ENCODE results near the gene PDE4D.

PDE4D gene

GRCh38 chr5:59174248-59174844, 719.2 kb downstream of the PDE4D start:
- no peak for DNase-seq (ENCODE audit: low spot score)

DNA sequence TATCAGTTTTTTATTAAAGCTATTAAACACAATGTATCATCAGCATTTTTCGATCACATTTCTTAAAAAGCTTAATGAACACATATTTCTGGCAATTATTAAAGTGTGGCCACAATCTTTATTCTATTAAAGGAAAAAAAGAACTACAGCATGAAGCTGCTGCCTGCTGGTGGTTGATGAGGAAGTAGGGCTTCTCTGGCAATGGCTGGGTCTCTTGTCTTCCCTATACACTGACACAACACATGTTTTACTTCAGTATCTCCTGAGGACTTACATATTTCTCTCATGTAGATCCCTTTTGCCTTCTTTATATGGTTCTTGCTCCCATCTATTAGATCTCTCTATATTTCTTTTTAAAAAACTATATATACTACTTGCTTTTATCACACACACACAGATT, 719.9 kb downstream of the PDE4D start:
- no peak for DNase-seq (ENCODE audit: low spot score)

DNA sequence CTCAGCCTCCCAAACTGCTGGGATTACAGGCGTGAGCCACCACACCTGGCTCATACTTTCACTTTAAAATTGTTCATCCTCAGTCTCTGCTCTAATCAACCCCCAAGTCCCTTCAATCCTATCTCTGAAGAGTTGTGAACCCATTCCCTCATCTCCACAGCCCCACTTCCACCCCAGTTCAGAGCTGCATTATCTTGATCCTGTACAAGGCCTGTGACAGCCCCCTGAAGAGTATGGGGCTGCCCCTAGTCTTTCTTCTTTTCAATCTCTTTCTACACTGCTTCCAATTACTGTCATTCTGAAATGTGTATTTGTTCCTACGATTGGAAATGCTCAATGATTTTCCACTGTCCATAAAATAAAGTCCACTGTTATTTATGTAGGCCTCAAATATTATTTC, 722.4 kb downstream of the PDE4D start:
- DNase-seq (ENCODE audit: low spot score) = no peak

GRCh38 chr5:59169768-59170150, 723.8 kb downstream of the PDE4D start:
- DNase-seq (ENCODE audit: low spot score) = no peak

DNA sequence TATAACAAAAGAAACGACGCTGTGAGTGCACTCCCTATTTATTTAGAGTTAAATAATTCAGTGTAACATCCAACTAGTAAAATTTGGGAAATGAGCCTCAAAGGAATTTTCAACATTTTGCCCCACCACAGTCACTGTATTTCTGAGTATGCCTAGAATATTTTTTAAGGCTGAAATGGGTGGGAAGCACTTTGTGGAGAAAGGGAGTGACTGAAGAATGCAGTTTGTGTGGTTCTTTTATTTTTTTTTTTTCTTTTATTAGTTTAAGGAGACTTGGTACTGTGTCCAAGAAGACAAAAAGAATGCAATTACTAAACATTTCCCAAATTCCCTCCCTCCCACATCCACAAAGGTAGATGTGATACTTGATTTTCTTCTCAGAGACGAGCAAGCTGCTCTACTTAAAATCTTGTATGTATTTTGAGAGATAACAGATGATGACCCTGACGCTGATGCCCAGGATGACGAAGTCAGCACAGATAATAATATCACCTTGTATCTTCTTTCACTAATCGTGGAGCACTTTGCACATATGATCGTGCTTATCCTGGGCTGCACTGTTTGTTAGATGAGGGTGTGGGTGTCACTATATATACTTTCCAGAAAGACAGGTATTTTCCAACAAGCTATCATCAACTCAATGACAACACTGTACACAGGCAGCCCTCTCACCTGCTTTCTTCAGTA, 724.3 kb downstream of the PDE4D start:
- no peak for DNase-seq (ENCODE audit: low spot score)

DNA sequence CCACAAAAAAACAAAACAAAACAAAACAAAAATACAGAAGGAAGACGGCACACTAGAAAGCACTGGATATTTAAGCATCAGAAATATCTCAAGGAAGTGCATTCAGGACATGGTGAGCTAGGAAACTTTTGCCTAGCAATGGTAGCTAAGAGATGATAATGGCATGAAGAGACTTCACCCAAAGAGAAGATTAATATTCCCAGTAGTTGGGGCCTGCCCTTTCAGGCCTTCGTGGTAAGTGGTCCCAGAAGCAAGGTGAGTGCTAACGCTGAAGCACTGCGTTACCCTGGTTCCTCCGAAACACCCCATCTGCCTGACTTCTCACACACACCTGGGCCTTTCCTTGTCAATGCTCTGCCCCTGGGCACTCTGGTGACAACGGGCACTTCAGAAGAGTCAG, 725.5 kb downstream of the PDE4D start:
- DNase-seq (ENCODE audit: low spot score) = no peak

DNA sequence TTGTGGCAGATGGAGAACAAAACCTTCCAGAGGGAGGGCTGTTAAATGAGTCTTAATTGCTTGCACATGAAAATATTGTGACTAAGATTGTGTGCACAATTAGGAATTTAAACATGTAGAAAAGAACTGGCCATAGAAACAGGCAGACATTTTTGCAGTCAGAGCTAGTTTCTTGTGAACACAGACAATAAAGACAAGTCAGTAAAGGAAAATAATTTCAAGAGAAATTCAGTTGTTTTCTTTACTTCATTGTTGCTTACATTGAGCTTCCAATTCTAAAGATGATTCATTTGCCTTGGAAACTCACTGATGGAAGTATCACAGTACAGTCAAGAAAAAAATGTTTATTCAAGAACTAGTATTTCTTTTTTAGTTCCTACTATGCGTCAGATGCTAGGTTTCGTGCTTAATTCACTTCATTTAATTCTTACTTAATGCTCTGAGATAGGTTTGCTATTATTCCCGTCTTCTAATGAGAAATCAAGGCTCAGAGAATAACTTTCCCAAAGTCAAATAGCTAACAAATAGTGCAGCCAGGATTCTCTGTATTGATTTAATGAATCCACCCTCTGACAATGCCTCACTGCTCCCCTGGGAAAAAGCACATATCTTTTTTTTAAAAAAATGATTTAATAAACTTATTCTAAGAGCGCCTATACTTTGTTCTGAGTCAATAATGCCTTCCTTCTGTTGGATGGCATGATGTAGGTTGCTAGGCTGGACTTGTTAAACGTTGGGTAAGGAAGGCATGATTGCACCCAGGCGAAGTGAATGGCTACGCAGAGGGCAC, 729.3 kb downstream of the PDE4D start:
- no peak for DNase-seq (ENCODE audit: low spot score)

DNA sequence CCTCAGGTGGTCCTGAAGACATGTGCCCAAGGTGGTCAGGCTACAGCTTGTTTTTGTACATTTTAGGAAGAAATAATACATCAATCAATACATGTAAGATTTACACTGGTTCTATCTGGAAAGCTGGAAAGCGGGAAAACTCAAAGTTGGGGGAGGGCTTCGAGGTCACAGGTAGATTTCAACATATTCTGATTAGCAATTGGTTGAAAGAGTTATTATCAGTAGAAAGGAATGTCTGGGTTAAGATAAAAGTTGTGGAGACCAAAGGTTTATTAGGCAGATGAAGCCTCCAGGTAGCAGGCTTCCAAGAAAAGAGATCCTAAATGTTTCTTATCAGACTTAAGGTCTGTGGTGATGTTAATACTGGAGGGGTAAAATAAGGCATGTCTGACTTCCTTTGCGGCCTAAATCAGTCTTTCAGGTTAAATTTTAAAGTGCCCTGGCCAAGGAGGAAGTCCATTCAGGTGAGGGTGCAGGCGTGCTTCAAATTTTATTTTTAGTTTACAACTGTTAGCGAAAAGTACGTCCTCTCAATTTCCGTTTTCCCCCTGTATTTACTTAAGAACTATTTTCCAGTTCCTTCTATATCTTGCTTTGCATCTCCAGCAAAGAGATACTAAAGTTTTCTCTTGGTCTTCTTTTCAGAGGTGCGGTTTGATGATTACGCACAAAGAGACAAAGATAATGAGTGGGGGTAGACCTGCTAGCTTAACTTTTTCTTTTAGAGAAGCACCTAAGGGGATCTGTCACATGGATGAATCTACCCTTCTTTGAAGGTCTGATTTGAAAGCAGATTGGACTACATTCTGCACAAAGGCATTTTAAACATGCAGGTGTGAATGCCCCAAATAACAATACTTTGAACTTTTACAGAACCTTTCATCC, 732.1 kb downstream of the PDE4D start:
- no peak for DNase-seq (ENCODE audit: low spot score)

GRCh38 chr5:59158637-59159391, 734.7 kb downstream of the PDE4D start:
- no peak for DNase-seq (ENCODE audit: low spot score)

- no peak for DNase-seq (ENCODE audit: low spot score)
These were observed 735.4 kb downstream of the PDE4D start for GRCh38 chr5:59158165-59158564.

DNA sequence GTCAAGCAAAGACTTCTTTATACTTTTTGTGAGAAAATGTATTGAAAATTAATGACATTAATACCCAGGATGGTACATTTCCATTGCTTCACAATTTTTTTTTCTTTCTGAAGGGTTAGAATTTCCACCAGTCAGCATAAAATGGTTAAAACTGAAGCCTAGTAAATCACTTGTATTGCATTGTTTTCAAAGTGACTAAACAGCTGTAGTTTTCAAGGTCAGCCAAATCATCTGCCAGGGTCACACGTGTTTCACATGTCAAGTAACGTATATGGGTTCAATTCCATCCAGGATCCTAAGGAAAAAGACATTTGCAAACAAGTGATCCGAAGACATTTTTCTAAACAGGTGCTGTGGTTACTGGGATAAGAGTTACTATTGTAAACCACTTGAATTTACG, 736.5 kb downstream of the PDE4D start:
- no peak for DNase-seq (ENCODE audit: low spot score)

DNA sequence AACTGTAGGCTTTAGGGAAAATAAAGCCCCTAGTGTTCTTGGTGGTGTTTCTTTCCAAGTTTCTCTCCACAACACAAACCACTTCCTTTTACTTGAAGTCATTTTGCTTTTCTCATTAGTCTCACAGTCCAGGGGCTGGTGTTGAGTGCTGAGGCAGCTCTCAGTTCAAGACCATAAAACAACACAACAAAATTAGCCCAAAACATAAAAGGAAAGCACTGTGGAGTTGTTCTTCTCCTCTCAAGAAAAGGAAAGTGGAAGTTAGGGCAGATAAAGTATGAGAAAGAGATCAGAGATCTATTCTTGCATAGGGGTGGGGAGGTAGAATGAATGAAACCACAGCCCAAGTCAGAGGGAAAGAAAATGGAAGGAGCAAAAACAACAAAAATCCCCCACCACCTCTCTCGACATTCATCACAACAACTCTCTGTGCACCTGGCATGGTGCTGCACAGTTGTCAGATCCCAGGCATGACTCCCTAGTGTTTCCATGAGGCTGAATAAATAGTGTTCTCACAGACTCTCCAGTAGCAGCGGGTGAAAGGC, 740.8 kb downstream of the PDE4D start:
- no peak for DNase-seq (ENCODE audit: low spot score)

GRCh38 chr5:59151162-59151889, 742.2 kb downstream of the PDE4D start:
- no peak for DNase-seq (ENCODE audit: low spot score)

DNA sequence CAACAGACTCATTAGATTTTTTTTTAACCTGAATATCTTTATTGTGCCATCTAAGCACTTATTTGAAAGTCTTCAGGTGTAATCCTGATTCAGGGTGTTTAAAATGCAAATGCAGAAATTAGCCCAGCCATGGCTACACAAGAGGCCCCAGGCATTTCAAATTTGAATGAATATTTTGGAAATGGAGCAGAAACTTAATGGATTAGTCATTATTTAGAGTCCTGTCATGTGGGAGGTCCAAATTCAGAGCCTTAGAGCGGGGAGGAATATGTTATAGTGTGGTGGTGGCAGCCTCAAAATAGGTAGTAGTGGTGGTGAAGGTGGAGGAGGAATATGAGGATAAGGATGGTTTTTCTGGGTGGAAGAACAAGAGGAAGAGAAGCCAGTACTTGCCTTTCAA, 743.7 kb downstream of the PDE4D start:
- no peak for DNase-seq (ENCODE audit: low spot score)

DNA sequence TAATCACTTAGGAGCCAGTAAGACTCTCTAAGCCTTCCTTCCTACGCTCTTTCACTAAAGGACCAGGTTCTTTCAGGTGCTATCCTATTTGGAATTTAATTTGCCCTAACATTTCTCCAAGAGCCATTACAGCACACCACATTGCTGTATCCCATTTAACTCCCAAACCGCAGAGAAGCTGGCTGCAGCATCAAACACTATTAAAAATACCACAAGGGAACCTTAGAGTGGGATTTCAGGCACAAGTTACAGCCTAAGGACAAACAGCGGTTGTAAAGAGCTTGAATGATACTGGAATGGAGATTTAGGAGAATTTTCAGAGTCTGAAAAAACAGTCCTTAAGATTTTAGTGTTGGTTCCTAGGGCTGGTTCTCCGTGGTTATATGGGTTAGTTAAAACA, 744.3 kb downstream of the PDE4D start:
- DNase-seq (ENCODE audit: low spot score) = no peak

- DNase-seq (ENCODE audit: low spot score) = no peak
These were observed 746.8 kb downstream of the PDE4D start for GRCh38 chr5:59146729-59147128.

DNA sequence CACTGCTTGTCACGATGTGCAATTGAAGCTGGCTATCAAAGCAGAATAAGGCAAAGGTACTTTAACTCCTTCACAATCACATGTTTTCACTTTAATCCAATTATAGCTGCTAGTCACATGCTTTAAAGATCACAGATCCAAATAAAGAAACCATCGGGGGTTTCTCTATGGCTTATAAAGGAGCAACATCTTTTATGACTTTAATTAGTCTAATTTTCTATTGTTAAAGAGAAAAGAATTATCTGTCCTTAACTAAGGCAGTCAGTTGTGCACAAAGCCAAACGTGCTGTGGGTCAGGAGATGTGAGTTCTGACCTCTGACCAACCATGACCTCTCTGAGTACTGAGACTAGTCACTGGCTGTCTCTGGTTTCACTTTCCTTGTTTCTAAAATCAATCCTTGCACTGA, 749.6 kb downstream of the PDE4D start:
- DNase-seq (ENCODE audit: low spot score) = no peak

GRCh38 chr5:59142927-59143326, 750.6 kb downstream of the PDE4D start:
- DNase-seq (ENCODE audit: low spot score) = no peak

DNA sequence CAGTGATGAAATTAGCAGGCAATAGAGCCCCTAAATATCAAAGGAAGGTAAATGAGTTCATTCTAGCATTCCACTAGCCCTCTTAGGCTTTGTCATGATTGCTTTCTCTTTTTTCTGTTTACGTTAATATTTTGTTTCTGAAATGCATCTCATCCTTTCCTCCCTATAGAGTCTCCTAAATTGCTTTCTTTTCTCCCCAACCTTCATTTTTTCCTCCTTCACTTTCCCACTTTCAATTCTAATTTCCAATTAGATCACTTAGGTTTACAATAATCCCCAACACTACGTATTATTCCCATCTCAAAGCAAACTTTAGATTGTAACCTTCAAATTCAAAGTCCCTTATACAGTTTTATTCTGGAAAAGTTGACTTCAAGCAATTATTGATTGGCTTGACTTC, 751.4 kb downstream of the PDE4D start:
- no peak for DNase-seq (ENCODE audit: low spot score)

DNA sequence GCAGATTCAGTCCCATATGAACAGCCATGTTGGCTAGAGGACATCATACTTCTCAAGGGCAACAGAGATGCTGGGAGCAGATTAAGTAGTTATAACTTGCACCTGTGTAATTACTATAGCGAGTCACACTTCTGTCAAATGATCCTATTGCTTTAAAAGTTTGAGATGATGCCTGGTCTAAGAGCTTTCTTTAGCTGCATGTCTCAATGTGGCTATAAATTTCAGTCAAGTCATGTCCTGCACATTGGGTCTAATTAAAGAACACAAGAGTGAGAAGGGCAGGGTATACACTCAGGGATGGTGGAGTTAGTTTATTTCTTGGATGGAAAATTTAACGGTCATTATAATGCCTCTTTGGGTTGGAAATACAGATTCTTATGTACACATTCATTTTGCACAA, 753.4 kb downstream of the PDE4D start:
- no peak for DNase-seq (ENCODE audit: low spot score)

GRCh38 chr5:59139695-59140094, 753.8 kb downstream of the PDE4D start:
- DNase-seq (ENCODE audit: low spot score) = no peak
